Fibroblast of the aortic adventitia (primary cell): ENCODE results near the gene TNPO1. TPM values are rescaled to one million over a fixed set of nuclear protein-coding genes. Genes with fewer than 3 reads are reported as not detected.
A peak's percentile ranks its signal among the peaks of the same experiment; 100 is the strongest.

Experiments
- DNase-seq: peaks from one replicate; pipeline ENCODE4 v3.0.0-alpha.2; 2010; ENCODE audit warnings: low read depth
- H3K4me3 ChIP-seq: 2 replicates; pipeline ENCODE4 v1.5.1; 2011; ENCODE audit warnings: low read depth, mild to moderate bottlenecking, control low read depth, low read length, moderate library complexity
- CTCF ChIP-seq: IDR thresholded peaks from 2 replicates; pipeline ENCODE4 v1.5.1; 2011; ENCODE audit warnings: mild to moderate bottlenecking, low read length, control low read depth, inconsistent platforms; ENCODE audit not compliant: insufficient read depth
- total RNA-seq: library from RNA; depleted of rRNA; stranded (reverse); fragments of >200 nt; gene quantifications from 2 replicates; pipeline ENCODE4 v1.2.3, GENCODE V29; 2012; ENCODE audit warnings: low replicate concordance

Gene TNPO1
- total RNA-seq, 1 donor: 253 TPM

- TF ChIP-seq CTCF: no peak
- H3K4me3 ChIP-seq: no peak overlapping the region
- peak; percentile 68 for DNase-seq
Observed at GRCh38 chr5:72841756-72842535, 25.5 kb downstream of the TNPO1 start.

- no peak overlapping the region for H3K4me3 ChIP-seq
- no peak for DNase-seq
- TF ChIP-seq CTCF: peak; percentile 9
Observed at GRCh38 chr5:72842816-72843215, 26.4 kb downstream of the TNPO1 start.

GRCh38 chr5:72844218-72844603 is 27.8 kb downstream of the TNPO1 start:
- no peak for TF ChIP-seq CTCF
- no peak overlapping the region for H3K4me3 ChIP-seq
- no peak for DNase-seq

GRCh38 chr5:72845889-72846288 is 29.4 kb downstream of the TNPO1 start:
- peak; percentile 91 for DNase-seq
- no peak overlapping the region for H3K4me3 ChIP-seq
- no peak for TF ChIP-seq CTCF

GRCh38 chr5:72846483-72846882 is 30.0 kb downstream of the TNPO1 start:
- H3K4me3 ChIP-seq: no peak overlapping the region
- no peak for TF ChIP-seq CTCF
- no peak for DNase-seq

- TF ChIP-seq CTCF: no peak
- DNase-seq: peak; percentile 52
- peak overlapping the region; percentile 84 for H3K4me3 ChIP-seq
Observed at GRCh38 chr5:72847439-72847838, 31.0 kb downstream of the TNPO1 start.
